Naive thymus-derived CD4-positive, alpha-beta T cell (primary cell): Measurements from ENCODE around the gene ZNF205. TPM values are rescaled to one million over a fixed set of nuclear protein-coding genes. Genes with fewer than 3 reads are reported as not detected.

Source experiments
- ATAC-seq: fragments of 150-1000 bp; cut with Tn5 transposase; 2 replicates; pipeline ENCODE4 v1.10.0; 2021; ENCODE audit warnings: mild to moderate bottlenecking, moderate library complexity
- CTCF ChIA-PET: fragments of 350-600 bp; sonication (Branson Sonifier 250); formaldehyde crosslinking; loops from one replicate; lab custom pipeline; 2021; ENCODE audit warnings: antibody characterized with exemption; lab: Charles Lee
- POLR2A ChIA-PET: fragments of 350-600 bp; sonication (Branson Sonifier 250); formaldehyde crosslinking; loops from one replicate; lab custom pipeline; 2021; ENCODE audit warnings: antibody characterized with exemption, inconsistent platforms; lab: Charles Lee
- DNase-seq, 9 donors: peaks; one replicate each; pipeline versions ENCODE4 v3.0.0 to v3.0.0-alpha.2; 2020 to 2022; ENCODE audit warnings: mixed read lengths in 1 of 9
- H3K27ac ChIP-seq: one replicate; pipeline ENCODE4 v1.7.0; 2013; ENCODE audit warnings: mild to moderate bottlenecking, low read depth, low read length, moderate library complexity
- H3K27me3 ChIP-seq, 2 donors: one replicate each; pipeline ENCODE4 v1.7.0; 2013; ENCODE audit warnings: low read length in 2 of 2, mild to moderate bottlenecking in 2 of 2, moderate library complexity in 2 of 2; ENCODE audit not compliant: control insufficient read depth in 2 of 2, insufficient read depth in 2 of 2
- H3K36me3 ChIP-seq, 3 experiments: 1 replicate in 2 of 3; 2 replicates in 1 of 3; pipeline ENCODE4 v1.7.0; 2013; ENCODE audit warnings: low read length in 3 of 3, mild to moderate bottlenecking in 3 of 3, moderate library complexity in 1 of 3; ENCODE audit not compliant: insufficient read depth in 3 of 3, control insufficient read depth in 2 of 3
- H3K4me1 ChIP-seq, 2 donors: one replicate each; pipeline ENCODE4 v1.7.0; 2013; ENCODE audit warnings: low read length in 2 of 2, mild to moderate bottlenecking in 2 of 2, moderate library complexity in 1 of 2; ENCODE audit not compliant: control insufficient read depth in 2 of 2, insufficient read depth in 2 of 2
- H3K4me3 ChIP-seq: 2 replicates; pipeline ENCODE4 v1.7.0; 2013; ENCODE audit warnings: mild to moderate bottlenecking, low read length
- H3K9me3 ChIP-seq, 3 experiments: 1 replicate in 2 of 3; 2 replicates in 1 of 3; pipeline ENCODE4 v1.7.0; 2013; ENCODE audit warnings: low read length in 3 of 3; ENCODE audit not compliant: control insufficient read depth in 2 of 3
- H3K27ac Mint-ChIP-seq, 9 donors: one replicate each; pipeline ENCODE4 v1.8.0; 2020 to 2022; ENCODE audit warnings: mixed read lengths in 9 of 9, mild to moderate bottlenecking in 8 of 9, moderate library complexity in 5 of 9, inconsistent platforms in 2 of 9
- H3K27me3 Mint-ChIP-seq, 5 donors: one replicate each; pipeline ENCODE4 v1.8.0; 2021 to 2022; ENCODE audit warnings: mixed read lengths in 5 of 5, mild to moderate bottlenecking in 1 of 5
- H3K36me3 Mint-ChIP-seq, 5 donors: one replicate each; pipeline ENCODE4 v1.8.0; 2020 to 2022; ENCODE audit warnings: mixed read lengths in 5 of 5, mild to moderate bottlenecking in 3 of 5, inconsistent platforms in 1 of 5
- H3K4me1 Mint-ChIP-seq, 7 donors: one replicate each; pipeline ENCODE4 v1.8.0; 2020 to 2022; ENCODE audit warnings: mixed read lengths in 7 of 7, mild to moderate bottlenecking in 3 of 7, inconsistent platforms in 1 of 7
- H3K4me3 Mint-ChIP-seq, 10 donors: one replicate each; pipeline ENCODE4 v1.8.0; 2020 to 2022; ENCODE audit warnings: mild to moderate bottlenecking in 10 of 10, mixed read lengths in 10 of 10, moderate library complexity in 6 of 10, inconsistent platforms in 2 of 10
- H3K9me3 Mint-ChIP-seq, 11 donors: one replicate each; pipeline ENCODE4 v1.8.0; 2020 to 2022; ENCODE audit warnings: mixed read lengths in 11 of 11, mild to moderate bottlenecking in 4 of 11, inconsistent platforms in 1 of 11, moderate library complexity in 1 of 11
- intact Hi-C, 2 donors: fragments of 100-400 bp; cut with micrococcal nuclease; formaldehyde crosslinking; loops; one replicate each; pipeline ENCODE4 v1.15.1; 2023
- polyA plus RNA-seq, 2 donors: library from polyadenylated mRNA; unstranded; fragments of 300-500 nt; fragmentation: Illumina TruSeq; gene quantifications; one replicate each; pipeline ENCODE4 v1.2.3, GENCODE V29; 2021
- total RNA-seq, 6 experiments: library from RNA in 5 of 6; stranded (reverse) in 5 of 6; gene quantifications; 1 replicate in 5 of 6; 2 replicates in 1 of 6; pipeline ENCODE4 v1.2.3 and lab custom pipeline; 2021 to 2026

Gene ZNF205
- total and polyA plus RNA-seq, 7 experiments from 2014 or later = 0.09 to 0.29 TPM; not detected in 5

DNA sequence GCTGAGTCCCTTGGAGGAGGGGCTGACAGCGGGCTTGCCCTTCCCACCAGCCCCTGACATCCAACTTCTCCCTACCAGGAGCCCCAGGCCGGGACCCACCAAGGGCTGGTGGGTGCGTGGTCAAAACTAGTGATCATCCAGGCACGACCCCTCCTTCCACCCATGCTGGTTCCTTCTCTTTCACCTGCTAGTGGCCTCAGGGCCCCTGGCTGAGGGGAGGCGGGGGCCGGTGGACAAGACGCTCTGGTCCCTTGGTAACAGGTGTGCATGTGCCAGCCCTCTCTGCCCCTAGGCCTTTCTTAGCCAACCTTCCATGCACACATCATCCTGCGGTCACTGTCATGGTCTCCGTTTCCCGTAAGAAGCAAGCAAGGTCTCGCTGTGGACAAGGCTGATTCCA lies 30.8 kb downstream of the ZNF205 start:
- H3K27me3 Mint-ChIP-seq = no peaks in the 10 kb centered on the region

DNA sequence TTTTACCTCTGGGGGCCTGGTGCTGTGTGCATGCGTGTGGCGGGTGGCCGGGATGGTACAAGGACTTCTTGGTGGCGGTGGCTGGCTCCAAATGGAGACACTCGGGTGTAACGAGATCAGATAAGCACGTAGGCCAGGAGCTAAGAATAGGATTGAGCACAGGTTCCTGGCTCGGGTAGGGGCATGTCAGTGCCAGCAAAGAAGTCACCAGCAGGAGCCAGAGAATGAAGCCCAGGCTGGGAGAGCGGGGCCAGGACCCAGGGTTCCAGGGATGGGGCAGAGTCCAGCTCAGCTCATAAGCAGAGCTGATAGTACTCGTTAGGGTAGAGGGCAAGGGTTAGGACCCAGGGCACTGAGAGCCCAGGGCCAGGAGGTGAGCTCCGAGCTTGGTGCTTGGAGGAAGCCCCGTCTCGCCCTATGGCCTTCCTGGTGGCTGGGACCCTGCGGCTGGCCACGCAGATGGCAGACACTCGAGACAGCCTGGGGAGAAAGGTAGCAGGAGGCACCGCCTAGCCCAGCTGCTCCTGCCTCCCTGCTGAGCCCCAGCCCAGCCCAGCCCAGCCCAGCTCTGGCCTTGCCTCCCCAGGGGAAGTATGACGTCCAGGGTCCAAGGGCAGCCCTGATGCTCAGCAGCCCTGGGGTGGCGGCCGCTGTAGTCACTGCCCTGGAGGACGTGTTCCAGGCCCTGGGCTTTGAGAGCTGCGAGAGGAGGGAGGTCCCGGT lies 31.4 kb downstream of the ZNF205 start:
- no peaks in the 10 kb centered on the region for H3K9me3 ChIP-seq
- Mint-ChIP-seq H3K9me3 (no peaks in the 10 kb centered on the region), H3K27ac (no peak overlapping the region), H3K4me1 (peaks cover 0 to 4% (median under 1%) of the 10 kb centered on the region in 7 donors), H3K4me3 (no peak overlapping the region), H3K27me3 (no peaks in the 10 kb centered on the region), H3K36me3 (peaks cover 4 to 19% (median 8%) of the 10 kb centered on the region in 5 donors)
- no peaks in the 10 kb centered on the region for H3K27me3 ChIP-seq
- ATAC-seq (no peak), DNase-seq (no peak)
- H3K4me3 ChIP-seq = no peak overlapping the region
- CTCF ChIA-PET = interaction anchor here (0.6 to 1.1 kb wide), 2 partner anchors 9 to 16 kb away, joined by 3 read pairs; partner anchors contain the start of gene ZNF213
- peaks cover 0 to 35% (median 0%) of the 10 kb centered on the region in 3 experiments for H3K36me3 ChIP-seq
- H3K4me1 ChIP-seq = no peaks in the 10 kb centered on the region
- H3K27ac ChIP-seq = no peak overlapping the region
- POLR2A ChIA-PET = interaction anchor here (1.6 kb wide), 1 partner anchor 14 kb away, joined by 3 read pairs; no protein-coding TSS in a partner anchor
- intact Hi-C loops = no loop called here

More for the DNA sequence above, 30.8 kb downstream of the ZNF205 start:
- ATAC-seq = no peak
- Histone ChIP-seq H3K27ac (no peak overlapping the region), H3K9me3 (no peaks in the 10 kb centered on the region), H3K27me3 (no peaks in the 10 kb centered on the region), H3K4me3 (no peak overlapping the region), H3K4me1 (no peaks in the 10 kb centered on the region), H3K36me3 (peaks cover 0 to 41% (median 0%) of the 10 kb centered on the region in 3 experiments)
- H3K27ac Mint-ChIP-seq = no peak overlapping the region
- no peaks in the 10 kb centered on the region for H3K9me3 Mint-ChIP-seq
- intact Hi-C loops = no loop called here
- CTCF ChIA-PET = no interaction called here
- no peak for DNase-seq
- H3K4me1 Mint-ChIP-seq = peaks cover 0 to 4% (median 0%) of the 10 kb centered on the region in 7 donors
- H3K4me3 Mint-ChIP-seq = no peak overlapping the region
- H3K36me3 Mint-ChIP-seq = peaks cover 4 to 19% (median 8%) of the 10 kb centered on the region in 5 donors
- POLR2A ChIA-PET = interaction anchor here (1.6 kb wide), 1 partner anchor 15 kb away, joined by 3 read pairs; no protein-coding TSS in a partner anchor

DNA sequence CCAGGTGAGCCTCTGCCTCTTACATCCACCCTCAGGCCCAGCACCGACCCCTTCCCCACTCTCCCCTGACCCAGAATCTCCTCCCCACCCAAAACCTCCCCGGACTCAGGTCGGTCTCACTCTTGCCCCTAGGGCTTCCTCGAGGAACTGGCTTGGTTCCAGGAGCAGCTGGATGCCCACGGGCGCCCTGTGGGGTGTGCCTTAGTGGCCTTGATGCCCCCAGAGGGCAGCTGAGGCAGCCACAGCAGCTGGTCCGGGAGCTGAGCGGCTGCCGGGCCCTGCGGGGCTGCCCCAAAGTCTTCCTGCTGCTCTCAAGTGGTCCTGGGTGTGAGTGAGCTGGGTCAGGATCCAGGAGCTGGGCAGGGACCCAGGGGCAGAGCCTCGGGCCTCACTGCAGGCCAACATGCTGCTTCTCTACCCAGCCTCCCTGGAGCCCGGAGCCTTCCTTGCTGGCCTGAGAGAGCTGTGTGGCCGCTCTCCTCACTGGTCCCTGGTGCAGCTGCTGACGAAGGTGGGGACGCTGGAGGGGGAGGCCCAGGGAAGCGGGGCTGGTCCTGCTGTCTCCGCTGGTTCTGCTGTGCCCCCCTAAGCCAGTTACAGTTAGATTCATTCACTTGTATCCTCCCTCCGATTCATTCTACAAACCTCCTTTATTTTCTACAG lies 32.1 kb downstream of the ZNF205 start:
- no peaks in the 10 kb centered on the region for H3K27me3 Mint-ChIP-seq
- H3K36me3 Mint-ChIP-seq = peaks cover 4 to 14% (median 5%) of the 10 kb centered on the region in 5 donors
- H3K4me1 Mint-ChIP-seq = peaks cover 3 to 8% (median 5%) of the 10 kb centered on the region in 7 donors
- H3K27ac Mint-ChIP-seq = no peak overlapping the region
- Histone ChIP-seq H3K27me3 (no peaks in the 10 kb centered on the region), H3K4me1 (no peaks in the 10 kb centered on the region), H3K9me3 (no peaks in the 10 kb centered on the region), H3K4me3 (no peak overlapping the region), H3K27ac (no peak overlapping the region), H3K36me3 (peaks cover 0 to 28% (median 0%) of the 10 kb centered on the region in 3 experiments)
- no peak for DNase-seq
- no peak overlapping the region for H3K4me3 Mint-ChIP-seq
- no peak for ATAC-seq
- no peaks in the 10 kb centered on the region for H3K9me3 Mint-ChIP-seq
- intact Hi-C loops = no loop called here
- POLR2A ChIA-PET = interaction anchor here (0.8 to 1.6 kb wide), 2 partner anchors 14 to 432 kb away, joined by 3 read pairs; partner anchors contain the start of gene NLRC3
- CTCF ChIA-PET = interaction anchor here (1.1 kb wide), 1 partner anchor 10 kb away, joined by 3 read pairs; the partner anchor contains the start of gene ZNF213

- Mint-ChIP-seq H3K9me3 (no peaks in the 10 kb centered on the region), H3K4me1 (peaks cover 3 to 13% (median 5%) of the 10 kb centered on the region in 7 donors), H3K4me3 (no peak overlapping the region), H3K36me3 (peaks cover 4 to 14% (median 5%) of the 10 kb centered on the region in 5 donors), H3K27ac (peak overlapping the region in 1 of 9 donors; percentile 29), H3K27me3 (no peaks in the 10 kb centered on the region)
- Histone ChIP-seq H3K36me3 (peaks cover 0 to 27% (median 0%) of the 10 kb centered on the region in 3 experiments), H3K4me1 (peaks cover 0 to 5% of the 10 kb centered on the region in 2 donors), H3K4me3 (no peak overlapping the region), H3K27ac (no peak overlapping the region), H3K9me3 (no peaks in the 10 kb centered on the region), H3K27me3 (no peaks in the 10 kb centered on the region)
- ChIA-PET CTCF (no interaction called here), POLR2A (interaction anchor here (0.8 to 8.0 kb wide), 2 partner anchors 11 to 432 kb away, joined by 3 to 91 read pairs; partner anchors contain the start of genes NLRC3 and ZNF213)
- ATAC-seq = no peak
- intact Hi-C loops = no loop called here
- DNase-seq = no peak
Observed at GRCh38 chr16:3145151-3145550, 32.8 kb downstream of the ZNF205 start.

DNA sequence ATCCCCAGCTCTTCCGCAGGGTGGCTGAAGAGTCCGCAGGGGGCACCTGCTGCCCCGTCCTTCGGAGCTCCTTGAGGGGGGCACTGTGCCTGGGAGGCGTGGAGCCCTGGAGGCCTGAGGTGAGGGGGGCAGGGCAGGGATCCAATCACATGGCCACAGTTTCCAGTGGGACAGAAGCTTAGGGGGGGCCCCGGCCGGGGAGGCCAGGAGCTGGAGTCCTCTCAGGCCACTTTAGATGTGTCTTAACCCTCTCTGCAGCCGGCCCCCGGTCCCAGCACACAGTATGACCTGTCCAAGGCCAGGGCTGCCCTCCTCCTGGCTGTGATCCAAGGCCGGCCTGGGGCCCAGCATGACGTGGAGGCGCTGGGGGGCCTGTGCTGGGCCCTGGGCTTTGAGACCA lies 33.3 kb downstream of the ZNF205 start:
- Histone ChIP-seq H3K4me3 (no peak overlapping the region), H3K4me1 (peaks cover 0 to 5% of the 10 kb centered on the region in 2 donors), H3K36me3 (peaks cover 0 to 22% (median 0%) of the 10 kb centered on the region in 3 experiments), H3K27ac (no peak overlapping the region), H3K27me3 (no peaks in the 10 kb centered on the region), H3K9me3 (no peaks in the 10 kb centered on the region)
- Mint-ChIP-seq H3K27ac (no peak overlapping the region), H3K4me1 (peaks cover 4 to 15% (median 6%) of the 10 kb centered on the region in 7 donors), H3K36me3 (peaks cover 4 to 14% (median 5%) of the 10 kb centered on the region in 5 donors), H3K4me3 (no peak overlapping the region), H3K9me3 (peaks cover 0 to 3% (median 0%) of the 10 kb centered on the region in 11 donors), H3K27me3 (peaks cover 0 to 2% (median 0%) of the 10 kb centered on the region in 5 donors)
- CTCF ChIA-PET = interaction anchor here (0.8 kb wide), 1 partner anchor 13 kb away, joined by 3 read pairs; no protein-coding TSS in a partner anchor
- ATAC-seq (no peak), DNase-seq (no peak)
- intact Hi-C loops = no loop called here
- POLR2A ChIA-PET = interaction anchor here (0.8 to 8.0 kb wide), 3 partner anchors 11 to 81 kb away, joined by 3 to 91 read pairs (median 3); partner anchors contain the start of genes IL32 and ZNF213

GRCh38 chr16:3147046-3147756 lies 34.8 kb downstream of the ZNF205 start:
- Histone ChIP-seq H3K27me3 (no peaks in the 10 kb centered on the region), H3K4me3 (no peak overlapping the region), H3K36me3 (peaks cover 0 to 6% (median 0%) of the 10 kb centered on the region in 3 experiments), H3K9me3 (no peaks in the 10 kb centered on the region), H3K4me1 (peaks cover 0 to 5% of the 10 kb centered on the region in 2 donors), H3K27ac (no peak overlapping the region)
- ChIA-PET CTCF (interaction anchor here (0.8 to 2.9 kb wide), 6 partner anchors 11 to 311 kb away, joined by 3 to 12 read pairs (median 4); partner anchors contain the start of gene ZNF213), POLR2A (interaction anchor here (0.6 to 8.0 kb wide), 4 partner anchors 11 to 115 kb away, joined by 3 to 91 read pairs (median 3); partner anchors contain the start of gene ZNF213)
- H3K27me3 Mint-ChIP-seq = peaks cover 0 to 11% (median 0%) of the 10 kb centered on the region in 5 donors
- H3K36me3 Mint-ChIP-seq = peaks cover 3 to 4% (median 4%) of the 10 kb centered on the region in 5 donors
- H3K27ac Mint-ChIP-seq = no peak overlapping the region
- peaks cover 9 to 23% (median 15%) of the 10 kb centered on the region in 7 donors for H3K4me1 Mint-ChIP-seq
- DNase-seq (no peak), ATAC-seq (no peak)
- no peak overlapping the region for H3K4me3 Mint-ChIP-seq
- H3K9me3 Mint-ChIP-seq = peaks cover 0 to 9% (median 0%) of the 10 kb centered on the region in 11 donors
- intact Hi-C loops = no loop called here
